ENCODE measurements around the gene C1orf35.

C1orf35 gene

GRCh38 chr1:228102791-228103620, at the start of gene C1orf35:
Gene C1orf35 (minus strand): TSS chr1:228103325. CDS start chr1:228103227, 98 bp downstream.
- DNase-seq: peak; percentile 78

DNA sequence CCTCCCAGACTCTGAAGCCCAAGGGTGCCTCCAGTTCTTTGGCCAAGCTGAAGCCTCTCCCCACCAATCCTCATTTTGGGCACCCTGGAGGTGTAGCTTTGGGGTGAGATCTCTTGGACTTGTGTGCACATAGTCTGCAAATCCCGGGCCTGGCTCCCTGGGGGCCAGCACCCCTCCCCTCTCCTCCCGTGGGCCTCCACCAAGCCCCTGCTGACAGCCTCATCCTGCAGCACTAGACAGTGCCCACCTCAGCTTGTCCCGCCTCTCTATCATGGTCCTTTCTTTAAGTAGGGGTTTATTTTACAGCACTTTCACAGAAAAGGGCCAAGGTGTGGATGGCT, 49.8 kb upstream of the C1orf35 start:
- DNase-seq: no peak

GRCh38 chr1:228152097-228152917, 49.2 kb upstream of the C1orf35 start:
- no peak for DNase-seq

DNA sequence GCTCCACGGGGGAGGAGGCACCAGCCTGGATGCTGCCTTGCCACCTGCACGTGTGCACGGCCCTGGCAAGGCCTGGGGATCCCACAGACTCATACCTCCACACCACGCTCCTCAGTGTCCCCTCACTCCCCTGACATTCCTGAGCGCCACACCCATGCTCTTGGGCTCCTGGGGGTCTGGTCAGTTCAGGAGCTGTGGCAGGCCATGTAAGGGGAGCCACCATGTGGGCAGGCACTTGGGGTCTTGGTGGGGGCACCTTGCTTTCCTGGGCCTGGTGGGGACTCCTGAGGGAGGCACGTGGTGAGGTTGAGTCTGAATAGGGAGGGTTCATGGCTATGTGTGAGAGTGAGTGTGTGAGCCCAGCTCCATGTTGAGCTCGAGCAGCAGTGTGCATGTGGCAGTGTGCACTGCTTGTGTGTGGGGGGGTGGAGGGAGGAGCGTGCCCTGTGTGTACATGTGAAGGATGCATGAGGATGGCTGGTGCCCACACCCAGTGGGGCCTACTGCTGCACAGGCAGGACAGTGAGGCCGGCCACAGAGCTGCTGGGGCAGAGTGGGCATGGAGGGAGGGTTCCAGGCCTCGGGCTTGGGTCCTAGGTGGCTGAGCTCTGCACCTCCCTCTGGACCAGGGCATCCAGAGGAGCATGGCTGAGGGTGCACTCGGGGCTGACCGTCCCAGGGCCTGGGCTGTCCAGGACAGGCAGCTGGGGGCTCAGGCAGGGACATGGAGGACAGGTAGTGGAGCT, 48.2 kb upstream of the C1orf35 start:
- DNase-seq: no peak

DNA sequence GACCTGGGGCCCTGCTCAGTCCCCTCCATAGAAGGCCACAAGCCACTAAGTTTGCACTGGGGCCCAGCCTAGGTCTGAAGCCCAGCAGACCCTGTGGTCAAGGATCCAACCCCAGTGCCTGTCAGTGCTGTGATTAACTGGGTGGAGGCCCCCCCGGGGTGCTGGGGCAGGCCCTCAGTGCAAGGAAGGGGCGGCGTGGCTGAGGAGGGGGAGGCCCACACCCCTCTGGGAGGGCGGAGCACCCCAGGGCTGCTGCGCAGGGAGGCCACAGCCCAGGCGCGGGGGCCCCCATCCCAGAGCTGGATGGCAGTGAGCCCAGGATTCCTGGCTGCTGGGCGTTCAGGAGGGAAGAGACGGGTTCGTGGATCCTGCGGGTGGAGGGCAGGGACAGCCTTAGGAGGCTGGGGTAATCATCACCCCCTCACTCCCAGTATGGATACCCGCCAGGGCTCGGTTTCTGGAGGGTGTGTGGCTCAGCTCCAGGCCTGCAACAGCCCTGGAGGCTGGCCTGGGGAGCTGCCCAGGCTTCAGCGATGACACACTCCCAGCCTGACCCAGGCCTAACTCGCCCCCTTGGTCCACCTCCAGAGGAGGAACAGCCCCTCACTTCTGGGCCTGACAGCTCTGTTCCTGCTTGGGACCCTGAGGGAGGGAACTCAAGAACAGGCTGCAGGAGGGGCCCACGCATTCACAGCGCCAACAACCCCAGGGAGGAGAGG, 47.5 kb upstream of the C1orf35 start:
- DNase-seq: no peak

- no peak for DNase-seq
Measured at GRCh38 chr1:228150120-228150460, 47.0 kb upstream of the C1orf35 start.

DNA sequence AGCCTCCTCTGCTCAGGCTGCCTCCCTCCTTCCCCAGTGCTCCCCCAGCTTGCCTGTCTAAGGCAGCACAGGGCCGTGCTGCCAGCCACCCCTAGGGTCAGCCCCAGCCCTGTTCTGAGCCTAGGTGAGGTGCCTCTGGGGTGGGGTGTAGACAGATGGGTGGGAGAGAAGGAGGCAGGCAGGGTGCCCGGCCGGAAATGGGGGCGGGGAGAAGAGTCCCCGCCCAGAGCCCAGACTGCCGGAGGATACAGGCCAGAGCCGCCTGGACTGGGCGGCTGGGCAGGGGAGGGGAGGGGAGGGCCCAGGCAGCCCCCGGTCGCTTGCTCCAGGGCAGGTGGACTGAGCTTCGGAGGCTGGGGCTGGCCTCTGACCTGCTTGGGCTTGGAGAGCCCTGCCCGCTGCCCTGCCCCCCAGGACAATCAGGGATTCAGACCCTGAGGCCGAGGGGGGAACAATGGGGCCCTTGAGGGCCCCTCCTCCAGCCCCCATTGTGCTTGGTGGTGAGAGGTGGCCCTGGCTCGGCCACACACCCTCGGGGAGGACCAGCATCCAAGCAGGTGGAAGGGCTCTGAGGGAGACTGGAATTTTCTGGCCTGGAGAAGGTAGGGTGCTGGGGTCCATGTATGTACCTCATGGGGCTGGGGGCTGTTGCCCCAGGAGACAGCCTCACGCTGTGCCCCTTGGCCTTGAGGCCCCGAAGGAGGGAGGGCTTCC, 46.4 kb upstream of the C1orf35 start, which contains the start of gene GJC2:
Gene GJC2 (plus strand): TSS at position 525 of the 714 bp plus-strand sequence. CDS start 7,829 bp downstream, outside the sequence.
- no peak for DNase-seq

DNA sequence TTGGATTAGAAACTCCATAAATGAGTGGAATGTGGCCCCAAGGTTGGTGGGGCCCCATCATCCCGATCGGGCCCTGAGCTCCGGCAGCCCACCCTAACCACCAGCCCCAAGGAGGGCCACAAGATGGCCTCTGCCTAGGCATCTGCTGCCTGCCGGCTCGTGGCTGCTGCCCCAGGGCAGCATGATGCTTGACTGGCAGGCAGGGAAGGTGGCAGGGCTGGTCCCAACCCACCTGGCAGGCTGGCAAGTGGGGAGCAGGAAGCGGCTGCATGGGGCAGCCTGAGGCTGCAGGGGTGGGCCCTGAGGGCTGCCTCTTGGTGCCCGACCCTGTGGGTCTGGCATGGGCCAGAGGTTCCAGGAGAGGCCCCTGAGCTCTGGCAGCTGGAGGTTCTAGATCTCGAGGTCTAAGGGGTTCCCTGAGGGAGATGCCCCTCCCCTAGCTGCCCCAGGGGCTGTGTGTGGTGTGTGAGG, 45.8 kb upstream of the C1orf35 start:
- no peak for DNase-seq

- no peak for DNase-seq
Measured at GRCh38 chr1:228148196-228148861, 45.2 kb upstream of the C1orf35 start.

- DNase-seq: no peak
Measured at GRCh38 chr1:228147768-228148167, 44.6 kb upstream of the C1orf35 start.

GRCh38 chr1:228147151-228147693, 44.1 kb upstream of the C1orf35 start:
- no peak for DNase-seq

DNA sequence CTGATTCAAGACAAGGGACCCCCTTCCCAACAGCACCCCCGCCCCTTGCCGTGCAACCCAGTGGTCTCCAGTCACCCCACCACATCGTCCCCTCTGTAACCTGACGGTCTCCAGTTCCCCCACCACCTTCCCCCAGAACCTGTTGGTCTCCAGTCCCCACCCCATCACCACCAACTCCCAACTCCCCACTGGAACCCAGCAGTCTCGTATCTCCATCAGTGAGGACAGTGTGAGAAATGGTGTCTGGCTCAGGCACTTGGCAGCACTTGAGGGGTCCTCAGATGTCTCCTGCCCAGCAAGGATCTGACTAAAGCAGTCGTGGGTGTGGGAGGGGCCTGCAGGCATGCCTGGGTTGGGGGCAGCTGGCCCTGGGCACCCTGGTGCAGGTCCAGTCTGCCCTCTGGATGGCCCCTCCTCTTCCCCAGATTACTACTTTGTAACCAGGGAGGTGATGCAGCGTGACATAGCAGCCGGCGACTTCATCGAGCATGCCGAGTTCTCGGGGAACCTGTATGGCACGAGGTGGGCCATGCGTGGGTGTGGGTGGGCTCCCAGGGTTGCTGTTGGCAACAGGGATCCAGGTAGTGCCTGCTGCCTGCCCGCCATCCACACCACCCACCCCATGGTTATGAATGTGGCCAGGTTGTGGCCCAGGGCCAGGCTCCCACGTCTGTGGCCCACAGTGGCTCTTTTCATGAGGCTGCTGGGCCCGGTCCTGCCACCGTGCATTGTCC, 43.5 kb upstream of the C1orf35 start:
- no peak for DNase-seq

- no peak for DNase-seq
Measured at GRCh38 chr1:228145463-228146416, 42.6 kb upstream of the C1orf35 start.

GRCh38 chr1:228144993-228145343, 41.8 kb upstream of the C1orf35 start:
- no peak for DNase-seq

GRCh38 chr1:228144193-228144992, 41.3 kb upstream of the C1orf35 start:
- DNase-seq: no peak

- DNase-seq: no peak
Measured at GRCh38 chr1:228143480-228144192, 40.5 kb upstream of the C1orf35 start.

GRCh38 chr1:228142701-228143136, 39.6 kb upstream of the C1orf35 start:
- no peak for DNase-seq
